ENCODE measurements around the gene CASZ1. TPM values are rescaled to one million over a fixed set of nuclear protein-coding genes. Genes with fewer than 3 reads are reported as not detected.

The CASZ1 gene
- total RNA-seq, 1 donor from 2014 or later: 11.8 TPM

DNA sequence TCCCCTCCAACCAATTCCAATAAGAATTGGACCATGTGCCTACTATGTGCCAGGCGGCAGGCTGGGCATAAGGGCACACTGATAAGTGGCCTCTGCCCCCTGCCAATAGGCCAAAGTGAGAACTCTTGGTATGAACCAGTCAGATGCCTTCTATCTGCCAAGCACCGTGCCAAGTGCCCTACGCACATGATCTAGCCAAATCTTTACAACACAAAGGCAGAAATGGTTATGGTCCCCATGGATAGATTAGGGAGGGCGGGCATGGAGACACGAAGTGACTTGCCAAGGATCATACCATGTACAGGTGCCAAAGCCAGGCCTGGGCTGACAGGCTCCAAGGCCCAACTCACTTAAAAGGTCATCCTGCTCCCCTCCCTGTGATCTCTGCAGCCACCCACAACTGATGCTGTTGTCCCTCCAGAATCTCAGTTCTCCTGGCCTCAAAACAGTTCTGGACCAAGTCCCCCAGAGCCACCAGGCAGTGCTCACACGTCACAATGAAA lies 32.1 kb downstream of the CASZ1 start:
- TF ChIP-seq, protein P1, sequence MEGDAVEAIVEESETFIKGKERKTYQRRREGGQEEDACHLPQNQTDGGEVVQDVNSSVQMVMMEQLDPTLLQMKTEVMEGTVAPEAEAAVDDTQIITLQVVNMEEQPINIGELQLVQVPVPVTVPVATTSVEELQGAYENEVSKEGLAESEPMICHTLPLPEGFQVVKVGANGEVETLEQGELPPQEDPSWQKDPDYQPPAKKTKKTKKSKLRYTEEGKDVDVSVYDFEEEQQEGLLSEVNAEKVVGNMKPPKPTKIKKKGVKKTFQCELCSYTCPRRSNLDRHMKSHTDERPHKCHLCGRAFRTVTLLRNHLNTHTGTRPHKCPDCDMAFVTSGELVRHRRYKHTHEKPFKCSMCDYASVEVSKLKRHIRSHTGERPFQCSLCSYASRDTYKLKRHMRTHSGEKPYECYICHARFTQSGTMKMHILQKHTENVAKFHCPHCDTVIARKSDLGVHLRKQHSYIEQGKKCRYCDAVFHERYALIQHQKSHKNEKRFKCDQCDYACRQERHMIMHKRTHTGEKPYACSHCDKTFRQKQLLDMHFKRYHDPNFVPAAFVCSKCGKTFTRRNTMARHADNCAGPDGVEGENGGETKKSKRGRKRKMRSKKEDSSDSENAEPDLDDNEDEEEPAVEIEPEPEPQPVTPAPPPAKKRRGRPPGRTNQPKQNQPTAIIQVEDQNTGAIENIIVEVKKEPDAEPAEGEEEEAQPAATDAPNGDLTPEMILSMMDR (conservative IDR thresholded peaks at IDR 0.05; ENCODE audit: low read depth, low read length): no peak
- no peak overlapping the region for H3K4me3 ChIP-seq (ENCODE audit: low read depth, low read length)
- no peak for DNase-seq (ENCODE audit: low read depth)

DNA sequence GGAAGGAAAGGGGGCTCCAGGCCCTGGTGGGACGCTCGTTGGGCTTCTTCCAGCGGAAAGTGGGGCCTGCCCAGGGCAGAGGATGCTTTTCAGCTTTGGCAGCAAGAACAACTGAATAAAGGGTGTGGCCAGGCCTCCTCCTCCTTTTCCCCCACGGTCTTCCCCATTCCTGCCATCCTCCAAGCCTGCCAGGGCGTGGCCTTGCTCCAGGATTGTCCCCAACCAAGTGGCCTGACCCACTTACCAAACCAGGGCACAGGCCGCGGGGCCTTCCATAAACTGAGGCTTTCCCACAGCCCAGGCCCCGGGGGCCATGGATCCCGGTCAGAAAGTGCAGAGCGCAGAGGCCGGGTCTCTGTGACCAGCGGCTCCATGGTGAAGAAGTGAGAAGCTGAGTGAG lies 33.6 kb downstream of the CASZ1 start:
- TF ChIP-seq, protein P1 (conservative IDR thresholded peaks at IDR 0.05; ENCODE audit: low read depth, low read length): no peak
- H3K4me3 ChIP-seq (ENCODE audit: low read depth, low read length): no peak overlapping the region
- no peak for DNase-seq (ENCODE audit: low read depth)

DNA sequence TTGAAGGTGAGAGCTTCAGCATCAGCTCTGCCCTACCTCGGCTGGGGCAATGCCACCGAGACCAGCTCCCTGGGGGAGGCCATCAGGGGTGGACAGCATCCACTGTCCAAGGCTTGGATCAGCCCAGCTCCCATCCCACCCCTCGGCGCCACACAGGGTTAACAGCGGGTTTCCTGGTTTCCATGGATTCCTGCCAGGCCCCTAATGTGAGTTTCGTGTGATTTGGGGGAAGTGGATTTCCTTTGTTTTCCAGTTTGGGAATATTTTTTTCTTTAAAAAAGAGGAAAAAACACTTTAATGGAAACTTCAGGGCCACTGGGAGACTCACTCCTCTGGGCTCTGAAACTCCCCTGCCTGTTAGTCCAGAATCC lies 34.3 kb downstream of the CASZ1 start:
- TF ChIP-seq, protein P1 (conservative IDR thresholded peaks at IDR 0.05; ENCODE audit: low read depth, low read length): no peak
- no peak overlapping the region for H3K4me3 ChIP-seq (ENCODE audit: low read depth, low read length)
- no peak for DNase-seq (ENCODE audit: low read depth)

DNA sequence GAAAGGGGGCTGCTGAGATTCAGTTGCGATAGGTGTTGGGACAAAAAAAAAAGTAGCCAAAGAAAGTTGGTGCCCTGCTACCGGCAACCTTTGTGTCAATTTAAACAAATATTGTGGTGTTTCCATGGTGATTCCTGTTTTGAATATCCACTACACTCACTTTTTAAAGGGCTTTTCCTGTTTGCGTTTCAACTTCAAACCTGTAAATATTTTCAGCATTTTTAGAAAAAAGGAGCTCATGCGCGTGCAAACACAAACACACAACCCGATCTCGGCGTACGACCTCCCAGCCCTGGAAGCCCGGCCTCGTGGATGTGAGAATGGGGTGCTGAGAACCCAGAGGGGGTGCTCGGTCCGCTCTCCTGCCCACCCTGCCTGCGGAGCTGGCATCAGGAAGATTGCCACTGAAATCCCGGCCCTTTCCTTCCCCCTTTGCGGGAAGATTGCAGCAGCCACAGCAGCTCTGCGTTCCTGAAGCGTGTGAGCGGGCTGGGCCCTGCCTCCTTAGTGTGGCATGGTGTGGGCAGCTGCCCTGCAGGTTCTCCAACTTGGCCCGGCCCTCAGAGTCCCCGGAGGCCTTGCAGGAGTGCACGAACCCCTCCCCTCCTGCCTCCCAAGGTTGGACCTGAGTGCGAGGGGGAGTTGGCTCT lies 34.8 kb downstream of the CASZ1 start:
- H3K4me3 ChIP-seq (ENCODE audit: low read depth, low read length): no peak overlapping the region
- TF ChIP-seq, protein P1 (conservative IDR thresholded peaks at IDR 0.05; ENCODE audit: low read depth, low read length): no peak
- DNase-seq (ENCODE audit: low read depth): no peak

DNA sequence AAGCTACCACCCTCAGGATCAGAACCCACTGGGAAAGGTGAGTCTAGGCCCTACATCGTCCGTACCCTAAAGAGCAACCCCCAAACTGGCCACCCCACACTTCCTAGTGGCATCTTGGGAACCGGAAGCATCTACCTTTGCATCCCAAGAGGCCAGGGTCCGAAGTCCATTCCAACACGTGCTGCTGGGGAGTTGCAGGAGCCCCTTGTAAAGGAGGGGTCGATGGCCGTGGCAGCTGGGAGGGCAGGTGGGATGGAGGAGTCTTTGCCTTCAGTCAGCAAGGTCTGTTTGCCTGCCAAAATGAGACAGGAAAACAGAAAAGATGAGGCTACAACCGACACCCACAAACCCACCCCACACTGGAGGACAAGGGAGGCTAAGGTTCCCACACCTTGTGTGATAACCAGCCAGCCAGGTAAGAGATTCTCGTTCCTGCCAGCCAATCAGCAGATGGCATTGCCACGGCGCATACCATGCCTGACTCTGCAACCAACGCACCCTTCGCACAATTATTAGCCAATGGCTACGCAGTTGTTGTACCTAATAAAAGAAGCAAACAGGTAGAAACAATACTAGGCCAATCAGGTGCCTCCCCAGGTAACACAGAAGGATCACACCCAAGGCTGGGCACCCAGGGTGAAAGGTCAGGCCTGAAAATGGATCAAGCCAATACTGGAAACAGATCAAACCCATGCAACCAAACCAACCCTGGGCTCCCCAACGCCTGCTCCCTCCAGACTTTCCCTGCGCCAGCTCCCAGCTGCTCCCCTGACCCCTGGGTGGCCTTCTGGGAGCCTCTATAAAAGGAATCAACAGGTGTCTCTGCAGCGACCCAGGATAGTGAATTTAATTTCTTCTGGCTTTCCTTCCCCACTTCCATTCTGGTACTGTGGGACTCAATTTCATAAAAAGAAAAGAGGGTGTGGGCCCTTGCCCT lies 35.6 kb downstream of the CASZ1 start:
- TF ChIP-seq, protein P1 (conservative IDR thresholded peaks at IDR 0.05; ENCODE audit: low read depth, low read length): no peak
- no peak for DNase-seq (ENCODE audit: low read depth)
- H3K4me3 ChIP-seq (ENCODE audit: low read depth, low read length): no peak overlapping the region

DNA sequence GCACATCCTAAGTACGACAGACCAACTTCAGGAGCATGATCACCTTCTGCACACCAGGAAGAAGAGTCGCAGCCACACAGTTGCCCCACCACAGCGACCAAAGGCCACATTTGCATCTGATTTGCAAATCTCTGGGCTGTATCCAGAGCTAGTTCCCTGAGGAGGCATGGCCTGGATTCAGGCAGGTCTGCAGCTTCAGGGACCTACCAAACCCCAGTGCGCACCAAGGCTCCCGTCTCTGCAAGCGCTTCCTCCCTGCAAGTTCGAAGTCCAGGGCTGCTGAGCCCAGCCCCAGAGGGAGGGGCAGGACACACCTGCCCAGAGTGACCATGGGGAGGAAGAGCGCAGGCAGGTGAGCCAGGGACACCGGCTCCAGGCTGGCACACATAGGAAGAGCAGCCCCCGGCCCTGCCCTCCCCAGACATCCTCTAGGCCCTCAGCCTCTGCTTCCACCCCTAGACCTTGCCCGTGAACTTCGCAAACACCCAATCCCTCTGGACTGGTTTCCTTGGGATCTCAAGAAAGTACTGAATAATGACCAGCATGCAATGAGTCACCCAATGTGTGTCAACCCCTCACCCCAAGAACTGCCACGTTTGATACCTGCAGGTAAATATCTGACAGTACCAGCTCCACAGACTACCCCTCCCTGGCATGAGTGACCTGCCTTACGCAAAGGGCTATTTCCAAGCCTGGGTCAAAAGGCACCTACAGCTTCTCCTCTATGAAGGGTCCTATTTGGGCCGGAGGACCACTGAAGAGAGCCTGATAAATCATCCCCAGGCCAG lies 36.8 kb downstream of the CASZ1 start:
- H3K4me3 ChIP-seq (ENCODE audit: low read depth, low read length): no peak overlapping the region
- TF ChIP-seq, protein P1 (conservative IDR thresholded peaks at IDR 0.05; ENCODE audit: low read depth, low read length): no peak
- DNase-seq (ENCODE audit: low read depth): no peak

Measured in epithelial cell of proximal tubule (primary cell).